AG09309 (cell line): ENCODE measurements around the gene TLK1.

ENCODE experiments used
- DNase-seq: peaks from one replicate; pipeline ENCODE4 v3.0.0-alpha.2; 2010; ENCODE audit warnings: low read depth
- H3K4me3 ChIP-seq: 2 replicates; pipeline ENCODE4 v1.5.1; 2011; ENCODE audit warnings: mild to moderate bottlenecking, low read depth, low read length, moderate library complexity; ENCODE audit not compliant: control insufficient read depth
- CTCF ChIP-seq: IDR thresholded peaks from 2 replicates; pipeline ENCODE4 v1.5.1; 2011; ENCODE audit warnings: mild to moderate bottlenecking, low read depth, low read length, inconsistent platforms; ENCODE audit not compliant: insufficient read depth, control insufficient read depth; ENCODE audit errors: missing control alignments

Gene TLK1

GRCh38 chr2:171173087-171173486 lies 12.4 kb upstream of the TLK1 start:
- no peak overlapping the region for H3K4me3 ChIP-seq
- DNase-seq, result no peak
- no peak for TF ChIP-seq CTCF

DNA sequence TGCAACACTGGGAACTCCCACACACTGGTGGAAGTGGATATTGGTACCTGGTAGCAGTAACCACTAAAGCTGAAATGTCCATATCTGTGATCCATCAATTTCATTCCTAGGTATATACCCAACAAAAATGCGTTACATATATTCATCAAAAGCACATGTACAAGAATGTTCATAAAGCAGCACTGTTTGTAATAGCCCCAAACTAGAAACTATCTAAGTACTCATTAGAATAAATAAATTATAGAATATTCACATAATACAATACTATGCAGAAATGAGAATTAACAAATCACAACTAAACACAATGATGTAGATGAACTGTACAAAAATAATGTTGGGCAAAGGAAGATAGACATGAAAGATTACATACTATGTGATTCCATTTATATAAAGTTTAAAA lies 11.1 kb upstream of the TLK1 start:
- DNase-seq, result no peak
- no peak for TF ChIP-seq CTCF

DNA sequence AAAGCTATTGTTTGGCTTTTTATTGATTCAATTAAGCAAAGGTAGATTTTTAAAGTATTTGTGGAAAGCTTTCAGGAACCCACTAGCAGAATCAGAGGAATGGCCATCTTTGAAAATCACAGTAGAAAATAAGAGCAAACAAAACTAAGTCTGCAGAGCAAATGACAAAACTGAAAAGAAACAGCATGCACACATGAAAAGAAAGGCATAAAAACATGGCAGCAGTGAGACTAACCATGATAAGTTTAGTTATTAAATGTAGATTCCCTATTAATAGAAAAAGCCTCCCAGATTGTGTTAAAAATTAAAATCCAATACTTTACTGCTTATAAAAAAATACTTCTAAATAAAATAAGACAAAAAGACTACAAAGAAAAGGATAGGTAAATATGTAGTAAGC lies 9.1 kb upstream of the TLK1 start:
- H3K4me3 ChIP-seq, result no peak overlapping the region
- no peak for DNase-seq
- no peak for TF ChIP-seq CTCF

More for the DNA sequence above, 11.1 kb upstream of the TLK1 start:
- no peak overlapping the region for H3K4me3 ChIP-seq

DNA sequence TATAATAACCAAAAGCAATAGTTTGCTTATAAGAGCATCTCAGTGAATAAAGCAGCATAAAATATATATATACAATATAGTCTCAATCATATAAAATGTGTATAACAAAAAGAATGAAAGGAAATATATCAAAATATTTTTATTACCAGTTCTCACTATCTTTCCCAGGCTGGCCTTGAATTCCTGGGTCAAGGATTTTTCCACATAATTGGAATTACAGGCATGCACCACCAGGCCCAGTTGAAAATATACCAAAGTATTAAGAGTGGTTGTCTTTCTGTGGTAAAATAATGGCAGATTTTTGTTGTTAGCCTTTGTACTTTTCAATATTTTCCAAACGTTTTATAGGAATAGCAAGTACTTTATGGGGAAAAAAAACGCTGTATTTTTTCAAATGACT lies 8.6 kb upstream of the TLK1 start:
- TF ChIP-seq CTCF, result no peak
- no peak overlapping the region for H3K4me3 ChIP-seq
- no peak for DNase-seq

- TF ChIP-seq CTCF, result no peak
- no peak overlapping the region for H3K4me3 ChIP-seq
- no peak for DNase-seq
These were observed 6.8 kb upstream of the TLK1 start for GRCh38 chr2:171167352-171167997.

DNA sequence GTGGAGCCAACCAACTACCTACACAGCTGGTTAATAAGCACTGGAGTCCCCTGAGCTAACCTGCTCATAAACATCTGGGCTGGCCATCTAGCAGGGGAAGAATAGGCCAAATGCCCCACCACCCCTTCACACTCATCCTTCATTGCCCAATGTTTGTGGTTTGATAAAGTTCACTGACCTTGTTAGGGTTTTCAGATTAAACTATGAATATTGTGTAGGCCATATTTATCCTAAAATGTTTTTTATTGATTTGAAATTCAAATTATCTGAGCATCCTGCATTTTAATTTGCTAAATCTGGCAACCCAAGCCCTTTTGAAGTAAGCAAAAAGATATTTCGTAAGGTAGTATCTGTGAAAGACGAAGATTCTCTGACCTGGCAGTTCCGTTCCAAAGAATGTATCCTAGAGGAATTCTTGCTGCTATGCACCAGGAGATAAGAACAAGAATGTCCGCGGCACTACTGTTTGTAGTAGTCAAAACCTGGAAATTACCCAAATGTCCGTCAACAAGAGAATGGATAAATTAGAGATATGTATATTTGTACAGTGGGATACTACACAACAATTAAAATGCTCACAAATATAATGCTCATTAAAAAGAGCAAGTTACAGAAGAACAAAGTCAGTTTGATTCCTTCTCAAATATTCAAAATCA lies 5.8 kb upstream of the TLK1 start:
- H3K4me3 ChIP-seq, result no peak overlapping the region
- no peak for TF ChIP-seq CTCF
- no peak for DNase-seq
